ENCODE measurements around the gene COL5A1. TPM values are rescaled to one million over a fixed set of nuclear protein-coding genes. Genes with fewer than 3 reads are reported as not detected.

COL5A1 gene
- total RNA-seq (2022; extraction: Qiagen RNA extraction; ENCODE audit: low read depth): 37.9 to 62.3 TPM (median 51.6 TPM) in 5 replicates

GRCh38 chr9:134641173-134641989, at the start of gene COL5A1:
COL5A1 (plus strand) TSS chr9:134641803; CDS start chr9:134642188, 385 bp downstream.

GRCh38 chr9:134880484-134881312, 239.1 kb downstream of the COL5A1 start, which contains the start of gene FCN2:
FCN2 (plus strand) TSS chr9:134880810; CDS start chr9:134880822, 12 bp downstream.

Other genes with a start within 250 kb of the COL5A1 start
- gene FCN2, start 239.0 kb downstream of the COL5A1 start, total RNA-seq (2022; extraction: Qiagen RNA extraction; ENCODE audit: low read depth): not detected in 5 replicates